ENCODE data around the gene PEX12. TPM values are rescaled to one million over a fixed set of nuclear protein-coding genes. Genes with fewer than 3 reads are reported as not detected.

The PEX12 gene
- total and polyA plus RNA-seq, 9 of the 15 experiments (the other 6 are each of a cell fraction or from before 2014, with no cell fraction given), result 4.0 to 12.4 (median 6.4) TPM

- TF ChIP-seq ZNF431 (CRISPR knock-in tag; IDR thresholded peaks at IDR 0.05), result no peak
- no peak for TF ChIP-seq SETDB1 (IDR thresholded peaks at IDR 0.05; ENCODE audit: low read length)
- TF ChIP-seq ZKSCAN8 (CRISPR knock-in tag; IDR thresholded peaks at IDR 0.05), result 0 out of 2 replicates have a peak, but pooled peaks have one; percentile 5
- no peak for TF ChIP-seq PRDM10 (IDR thresholded peaks at IDR 0.05; ENCODE audit: partially characterized antibody)
- TF ChIP-seq RHOXF2B (CRISPR knock-in tag; conservative IDR thresholded peaks at IDR 0.05), result no peak
- no peak for TF ChIP-seq ETV6 (IDR thresholded peaks at IDR 0.05; ENCODE audit: borderline replicate concordance in 1 of 2, low read depth in 2 of 2, low read length in 1 of 2)
- no peak for TF ChIP-seq ETV6 (CRISPR knock-in tag; IDR thresholded peaks at IDR 0.05; ENCODE audit: borderline replicate concordance)
- TF ChIP-seq KAT8 (IDR thresholded peaks at IDR 0.05; ENCODE audit: low read depth), result no peak
- no peak for TF ChIP-seq GTF2A2 (tag; IDR thresholded peaks at IDR 0.05)
- no peak for TF ChIP-seq ZSCAN29 (IDR thresholded peaks at IDR 0.05)
- TF ChIP-seq ZNF764 (CRISPR knock-in tag; IDR thresholded peaks at IDR 0.05; ENCODE audit: low read depth), result no peak
- TF ChIP-seq MECOM (CRISPR knock-in tag; IDR thresholded peaks at IDR 0.05), result no peak
- TF ChIP-seq CAMTA2 (CRISPR knock-in tag; conservative IDR thresholded peaks at IDR 0.05), result no peak
- TF ChIP-seq ZNF41 (CRISPR knock-in tag; conservative IDR thresholded peaks at IDR 0.05), result no peak
- TF ChIP-seq ARID2 (IDR thresholded peaks at IDR 0.05), result no peak
- no peak for TF ChIP-seq POLR2G (IDR thresholded peaks at IDR 0.05; ENCODE audit: low read depth, low read length)
- no peak for TF ChIP-seq CBFA2T2 (conservative IDR thresholded peaks at IDR 0.05)
- no peak for TF ChIP-seq FOXJ3 (CRISPR knock-in tag; IDR thresholded peaks at IDR 0.05)
- TF ChIP-seq CBFA2T3 (IDR thresholded peaks at IDR 0.05), result no peak
- no peak for TF ChIP-seq RBM22 (IDR thresholded peaks at IDR 0.05; ENCODE audit: low read depth, low read length, poor library complexity, severe bottlenecking)
- TF ChIP-seq ZNF224 (CRISPR knock-in tag; IDR thresholded peaks at IDR 0.05), result no peak
- no peak for TF ChIP-seq CBX8 (IDR thresholded peaks at IDR 0.05; ENCODE audit: borderline replicate concordance, extremely low read depth, low read depth, low read length, poor library complexity, severe bottlenecking)
- no peak for TF ChIP-seq NR2F6 (CRISPR knock-in tag; IDR thresholded peaks at IDR 0.05)
- no peak for TF ChIP-seq HNRNPUL1 (IDR thresholded peaks at IDR 0.05; ENCODE audit: low read length)
- no peak for TF ChIP-seq SRSF7 (optimal IDR thresholded peaks at IDR 0.05; ENCODE audit: low read depth, low read length)
- TF ChIP-seq GABPB2 (CRISPR knock-in tag; conservative IDR thresholded peaks at IDR 0.05), result no peak
- TF ChIP-seq RNF2 (IDR thresholded peaks at IDR 0.05), result no peak
- no peak for TF ChIP-seq HMGN3 (IDR thresholded peaks at IDR 0.05; ENCODE audit: borderline replicate concordance, extremely low read depth, insufficient read length, low read depth, low read length)
Measured at GRCh38 chr17:35588196-35588920, 10.0 kb upstream of the PEX12 start (continued).

Data from K562 (cell line).